Karpas-422 (cell line): Measurements from ENCODE around the gene CCDC172. TPM values are rescaled to one million over a fixed set of nuclear protein-coding genes. Genes with fewer than 3 reads are reported as not detected.
"Not testable (repeated sequence)": the region's sequence is repeated elsewhere in the genome, so short reads cannot be mapped to it uniquely, and the experiment has no call there.

Experiments
- DNase-seq: peaks from one replicate; pipeline ENCODE4 v3.0.0-alpha.2; 2015
- H2AFZ ChIP-seq: fragments of 200-600 bp; sonication (generic); 2 replicates; pipeline ENCODE4 v1.6.1; 2014; ENCODE audit warnings: antibody characterized with exemption, low read length, mixed read lengths
- H3K27ac ChIP-seq: fragments of 200-600 bp; sonication (generic); 2 replicates; pipeline ENCODE4 v1.5.1; 2014; ENCODE audit warnings: mild to moderate bottlenecking, low read length, moderate library complexity
- H3K27me3 ChIP-seq: fragments of 200-600 bp; sonication (generic); 2 replicates; pipeline ENCODE4 v1.6.1; 2014; ENCODE audit warnings: low read length, mixed read lengths
- H3K36me3 ChIP-seq: fragments of 200-600 bp; sonication (generic); 2 replicates; pipeline ENCODE4 v1.6.1; 2014; ENCODE audit warnings: low read length, mixed read lengths; ENCODE audit not compliant: insufficient read depth
- H3K4me1 ChIP-seq: fragments of 200-600 bp; sonication (generic); 2 replicates; pipeline ENCODE4 v1.6.1; 2014; ENCODE audit warnings: mild to moderate bottlenecking, low read length, mixed read lengths
- H3K4me2 ChIP-seq: fragments of 200-600 bp; sonication (generic); 2 replicates; pipeline ENCODE4 v1.6.1; 2014; ENCODE audit warnings: low read length, low read depth, mild to moderate bottlenecking; ENCODE audit not compliant: poor library complexity, severe bottlenecking
- H3K4me3 ChIP-seq: fragments of 200-600 bp; sonication (generic); 2 replicates; pipeline ENCODE4 v1.5.1; 2014; ENCODE audit warnings: mild to moderate bottlenecking, antibody characterized with exemption, low read length, mixed read lengths
- H3K79me2 ChIP-seq: fragments of 200-600 bp; sonication (generic); 2 replicates; pipeline ENCODE4 v1.6.1; 2014; ENCODE audit warnings: mild to moderate bottlenecking, low read length, mixed read lengths
- H3K9ac ChIP-seq: fragments of 200-600 bp; sonication (generic); 2 replicates; pipeline ENCODE4 v1.6.0; 2014; ENCODE audit warnings: low read length
- H3K9me2 ChIP-seq: fragments of 200-600 bp; sonication (generic), shearing (Covaris generic); replicated peaks from 2 replicates; pipeline ENCODE4 v1.6.0; 2014; ENCODE audit warnings: mild to moderate bottlenecking, low read length, moderate library complexity; ENCODE audit not compliant: insufficient read depth
- H3K9me3 ChIP-seq: fragments of 300-700, 200-600 bp; sonication (generic); 2 replicates; pipeline ENCODE4 v1.6.1; 2014; ENCODE audit warnings: low read length, mixed read lengths
- H4K20me1 ChIP-seq: fragments of 200-600 bp; sonication (generic); 2 replicates; pipeline ENCODE4 v1.6.1; 2014; ENCODE audit warnings: mild to moderate bottlenecking, antibody characterized with exemption, low read length, low read depth; ENCODE audit not compliant: insufficient read depth
- total RNA-seq: library from RNA; depleted of rRNA; stranded (reverse); fragments of >200 nt; shearing (Covaris generic); gene quantifications from 2 replicates; pipeline ENCODE4 v1.2.3, GENCODE V29; 2014; ENCODE audit warnings: low replicate concordance

CCDC172 gene
- total RNA-seq, 1 experiment from 2014 or later, result not detected

GRCh38 chr10:116393246-116393831, 69.1 kb downstream of the CCDC172 start:
- not testable (repeated sequence) for H3K27me3 ChIP-seq, H3K9me2 ChIP-seq, H3K36me3 ChIP-seq, H3K4me2 ChIP-seq, H2AFZ ChIP-seq, H3K9ac ChIP-seq, DNase-seq, H3K4me3 ChIP-seq, H4K20me1 ChIP-seq, H3K79me2 ChIP-seq, H3K4me1 ChIP-seq, H3K9me3 ChIP-seq, H3K27ac ChIP-seq

GRCh38 chr10:116395223-116395985, 71.2 kb downstream of the CCDC172 start:
- no peak overlapping the region for H3K4me2 ChIP-seq
- H2AFZ ChIP-seq, result no peak overlapping the region
- no peaks in the 10 kb centered on the region for H3K9me2 ChIP-seq
- no peaks in the 10 kb centered on the region for H3K4me1 ChIP-seq
- no peak for DNase-seq
- H3K9me3 ChIP-seq, result no peaks in the 10 kb centered on the region
- no peaks in the 10 kb centered on the region for H4K20me1 ChIP-seq
- no peaks in the 10 kb centered on the region for H3K36me3 ChIP-seq
- H3K4me3 ChIP-seq, result no peak overlapping the region
- H3K9ac ChIP-seq, result no peak overlapping the region
- no peaks in the 10 kb centered on the region for H3K79me2 ChIP-seq
- H3K27ac ChIP-seq, result no peak overlapping the region
- H3K27me3 ChIP-seq, result no peaks in the 10 kb centered on the region

- Histone ChIP-seq H3K9me2 (no peaks in the 10 kb centered on the region), H3K4me1 (no peaks in the 10 kb centered on the region), H3K27me3 (no peaks in the 10 kb centered on the region), H4K20me1 (no peaks in the 10 kb centered on the region), H3K9me3 (no peaks in the 10 kb centered on the region), H3K79me2 (no peaks in the 10 kb centered on the region), H3K36me3 (no peaks in the 10 kb centered on the region), H2AFZ (no peak overlapping the region), H3K9ac (no peak overlapping the region), H3K4me3 (no peak overlapping the region), H3K4me2 (no peak overlapping the region), H3K27ac (no peak overlapping the region)
- DNase-seq, result no peak
Observed at GRCh38 chr10:116398224-116398623, 74.0 kb downstream of the CCDC172 start.

DNA sequence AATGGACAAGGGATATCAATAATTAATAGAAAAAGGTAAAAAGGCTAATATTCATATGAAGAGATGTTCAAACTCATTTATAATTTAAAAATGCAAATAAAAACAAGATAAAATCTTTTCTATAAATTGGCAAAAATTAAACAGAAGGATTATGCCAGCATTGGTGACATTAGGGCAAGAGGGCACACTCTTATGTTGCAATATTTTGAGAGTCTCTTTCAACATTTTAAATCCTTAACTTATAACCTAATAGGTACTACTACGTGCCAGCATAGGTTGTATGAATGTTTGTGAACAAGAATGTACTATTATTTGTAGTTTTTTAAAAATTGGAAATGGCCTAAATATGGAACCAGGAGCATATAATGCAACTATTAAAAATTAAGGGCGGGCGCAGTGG, 78.6 kb downstream of the CCDC172 start:
- Histone ChIP-seq H3K4me1 (no peaks in the 10 kb centered on the region), H3K4me2 (no peak overlapping the region), H2AFZ (no peak overlapping the region), H3K27ac (no peak overlapping the region), H3K4me3 (no peak overlapping the region), H3K79me2 (no peaks in the 10 kb centered on the region), H3K36me3 (no peaks in the 10 kb centered on the region), H4K20me1 (no peaks in the 10 kb centered on the region), H3K9me2 (no peaks in the 10 kb centered on the region), H3K9ac (no peak overlapping the region), H3K27me3 (no peaks in the 10 kb centered on the region), H3K9me3 (no peaks in the 10 kb centered on the region)
- no peak for DNase-seq

GRCh38 chr10:116403740-116404250, 79.5 kb downstream of the CCDC172 start:
- no peaks in the 10 kb centered on the region for H3K27me3 ChIP-seq
- no peak overlapping the region for H3K9ac ChIP-seq
- H3K4me1 ChIP-seq, result no peaks in the 10 kb centered on the region
- H3K27ac ChIP-seq, result no peak overlapping the region
- no peak overlapping the region for H3K4me3 ChIP-seq
- no peaks in the 10 kb centered on the region for H3K9me2 ChIP-seq
- no peak overlapping the region for H3K4me2 ChIP-seq
- no peak overlapping the region for H2AFZ ChIP-seq
- no peaks in the 10 kb centered on the region for H3K9me3 ChIP-seq
- no peaks in the 10 kb centered on the region for H3K79me2 ChIP-seq
- H4K20me1 ChIP-seq, result no peaks in the 10 kb centered on the region
- H3K36me3 ChIP-seq, result no peaks in the 10 kb centered on the region
- DNase-seq, result no peak

- Histone ChIP-seq H2AFZ (no peak overlapping the region), H3K4me1 (no peaks in the 10 kb centered on the region), H3K36me3 (no peaks in the 10 kb centered on the region), H3K4me2 (no peak overlapping the region), H3K9ac (no peak overlapping the region), H3K4me3 (no peak overlapping the region), H3K9me2 (no peaks in the 10 kb centered on the region), H3K27me3 (no peaks in the 10 kb centered on the region), H3K27ac (no peak overlapping the region), H4K20me1 (no peaks in the 10 kb centered on the region), H3K79me2 (no peaks in the 10 kb centered on the region), H3K9me3 (no peaks in the 10 kb centered on the region)
- DNase-seq, result peak; percentile 50
Observed at GRCh38 chr10:116408719-116409118, 84.5 kb downstream of the CCDC172 start.

- Histone ChIP-seq H3K79me2 (no peaks in the 10 kb centered on the region), H3K9ac (no peak overlapping the region), H3K9me3 (no peaks in the 10 kb centered on the region), H3K4me1 (no peaks in the 10 kb centered on the region), H2AFZ (no peak overlapping the region), H3K27ac (no peak overlapping the region), H3K27me3 (no peaks in the 10 kb centered on the region), H3K9me2 (no peaks in the 10 kb centered on the region), H3K36me3 (no peaks in the 10 kb centered on the region), H3K4me2 (no peak overlapping the region), H4K20me1 (no peaks in the 10 kb centered on the region), H3K4me3 (no peak overlapping the region)
- no peak for DNase-seq
Observed at GRCh38 chr10:116410351-116410750, 86.1 kb downstream of the CCDC172 start.

- H3K27ac ChIP-seq, result no peak overlapping the region
- H3K4me2 ChIP-seq, result no peak overlapping the region
- H3K9me2 ChIP-seq, result no peaks in the 10 kb centered on the region
- no peaks in the 10 kb centered on the region for H3K4me1 ChIP-seq
- H3K4me3 ChIP-seq, result no peak overlapping the region
- DNase-seq, result no peak
- no peak overlapping the region for H2AFZ ChIP-seq
- no peaks in the 10 kb centered on the region for H3K79me2 ChIP-seq
- H3K9ac ChIP-seq, result no peak overlapping the region
- H3K36me3 ChIP-seq, result no peaks in the 10 kb centered on the region
- H4K20me1 ChIP-seq, result no peaks in the 10 kb centered on the region
- H3K9me3 ChIP-seq, result no peaks in the 10 kb centered on the region
- H3K27me3 ChIP-seq, result no peaks in the 10 kb centered on the region
Observed at GRCh38 chr10:116417821-116418220, 93.6 kb downstream of the CCDC172 start.
